ENCODE measurements around the gene SNAPIN.
A peak's percentile ranks its signal among the peaks of the same experiment; 100 is the strongest.

The SNAPIN gene

DNA sequence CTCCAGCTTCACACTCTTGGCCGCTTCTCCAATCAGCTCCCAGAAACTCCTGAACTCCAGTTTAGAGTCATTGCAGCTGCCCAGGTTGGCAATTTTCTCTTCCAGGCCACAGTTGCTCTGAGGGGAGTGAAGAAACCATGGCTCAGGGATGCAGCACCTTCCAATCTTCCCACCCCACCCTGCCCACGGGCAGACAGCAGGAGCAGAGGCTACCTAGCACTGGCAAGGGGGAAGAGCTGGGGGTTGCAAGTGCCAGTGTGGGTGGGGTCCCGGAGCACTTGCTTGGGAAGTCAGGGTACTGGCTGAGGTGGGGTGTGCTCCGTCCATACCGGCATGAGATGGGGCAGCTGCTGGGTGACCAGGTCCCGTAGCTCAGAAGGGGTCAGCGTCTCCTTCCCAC is 43.6 kb upstream of the SNAPIN start:
- H3K9me3 Mint-ChIP-seq: peaks cover 4% of the 10 kb centered on the region
- peaks cover 16% of the 10 kb centered on the region for H3K36me3 Mint-ChIP-seq (ENCODE audit: low read depth)
- no peak overlapping the region for H3K4me3 Mint-ChIP-seq
- H3K27ac Mint-ChIP-seq: no peak overlapping the region
- TF ChIP-seq, protein P1, sequence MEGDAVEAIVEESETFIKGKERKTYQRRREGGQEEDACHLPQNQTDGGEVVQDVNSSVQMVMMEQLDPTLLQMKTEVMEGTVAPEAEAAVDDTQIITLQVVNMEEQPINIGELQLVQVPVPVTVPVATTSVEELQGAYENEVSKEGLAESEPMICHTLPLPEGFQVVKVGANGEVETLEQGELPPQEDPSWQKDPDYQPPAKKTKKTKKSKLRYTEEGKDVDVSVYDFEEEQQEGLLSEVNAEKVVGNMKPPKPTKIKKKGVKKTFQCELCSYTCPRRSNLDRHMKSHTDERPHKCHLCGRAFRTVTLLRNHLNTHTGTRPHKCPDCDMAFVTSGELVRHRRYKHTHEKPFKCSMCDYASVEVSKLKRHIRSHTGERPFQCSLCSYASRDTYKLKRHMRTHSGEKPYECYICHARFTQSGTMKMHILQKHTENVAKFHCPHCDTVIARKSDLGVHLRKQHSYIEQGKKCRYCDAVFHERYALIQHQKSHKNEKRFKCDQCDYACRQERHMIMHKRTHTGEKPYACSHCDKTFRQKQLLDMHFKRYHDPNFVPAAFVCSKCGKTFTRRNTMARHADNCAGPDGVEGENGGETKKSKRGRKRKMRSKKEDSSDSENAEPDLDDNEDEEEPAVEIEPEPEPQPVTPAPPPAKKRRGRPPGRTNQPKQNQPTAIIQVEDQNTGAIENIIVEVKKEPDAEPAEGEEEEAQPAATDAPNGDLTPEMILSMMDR (IDR thresholded peaks at IDR 0.05): no peak
- DNase-seq: no peak
- H3K4me1 Mint-ChIP-seq: peaks cover 41% of the 10 kb centered on the region
- peaks cover 7% of the 10 kb centered on the region for H3K27me3 Mint-ChIP-seq (ENCODE audit: low read depth, poor library complexity)

DNA sequence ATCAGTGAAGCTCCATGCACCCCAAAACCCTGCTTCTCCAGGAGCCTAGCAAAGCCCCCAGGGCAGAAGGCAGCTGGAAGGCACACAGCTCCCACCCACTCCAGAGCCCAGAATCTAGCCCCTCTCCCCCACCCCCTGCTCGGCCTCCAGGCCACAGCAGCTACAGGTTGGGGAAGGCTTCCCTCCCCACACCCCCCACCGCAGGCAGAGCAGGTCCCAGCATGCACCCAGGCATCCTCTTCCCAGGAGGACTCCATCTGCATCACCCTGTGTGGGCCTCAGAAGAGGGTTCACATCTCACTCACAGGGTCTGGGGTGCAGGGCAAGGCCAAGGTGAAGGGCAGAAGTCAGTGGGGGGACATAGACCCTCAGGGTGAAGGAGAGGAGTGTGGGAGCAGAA is 43.1 kb upstream of the SNAPIN start:
- H3K9me3 Mint-ChIP-seq: peaks cover 4% of the 10 kb centered on the region
- peaks cover 21% of the 10 kb centered on the region for H3K36me3 Mint-ChIP-seq (ENCODE audit: low read depth)
- H3K4me3 Mint-ChIP-seq: no peak overlapping the region
- H3K4me1 Mint-ChIP-seq: peaks cover 36% of the 10 kb centered on the region
- H3K27ac Mint-ChIP-seq: no peak overlapping the region
- TF ChIP-seq, protein P1 (IDR thresholded peaks at IDR 0.05): no peak
- DNase-seq: no peak
- H3K27me3 Mint-ChIP-seq (ENCODE audit: low read depth, poor library complexity): peaks cover 7% of the 10 kb centered on the region

DNA sequence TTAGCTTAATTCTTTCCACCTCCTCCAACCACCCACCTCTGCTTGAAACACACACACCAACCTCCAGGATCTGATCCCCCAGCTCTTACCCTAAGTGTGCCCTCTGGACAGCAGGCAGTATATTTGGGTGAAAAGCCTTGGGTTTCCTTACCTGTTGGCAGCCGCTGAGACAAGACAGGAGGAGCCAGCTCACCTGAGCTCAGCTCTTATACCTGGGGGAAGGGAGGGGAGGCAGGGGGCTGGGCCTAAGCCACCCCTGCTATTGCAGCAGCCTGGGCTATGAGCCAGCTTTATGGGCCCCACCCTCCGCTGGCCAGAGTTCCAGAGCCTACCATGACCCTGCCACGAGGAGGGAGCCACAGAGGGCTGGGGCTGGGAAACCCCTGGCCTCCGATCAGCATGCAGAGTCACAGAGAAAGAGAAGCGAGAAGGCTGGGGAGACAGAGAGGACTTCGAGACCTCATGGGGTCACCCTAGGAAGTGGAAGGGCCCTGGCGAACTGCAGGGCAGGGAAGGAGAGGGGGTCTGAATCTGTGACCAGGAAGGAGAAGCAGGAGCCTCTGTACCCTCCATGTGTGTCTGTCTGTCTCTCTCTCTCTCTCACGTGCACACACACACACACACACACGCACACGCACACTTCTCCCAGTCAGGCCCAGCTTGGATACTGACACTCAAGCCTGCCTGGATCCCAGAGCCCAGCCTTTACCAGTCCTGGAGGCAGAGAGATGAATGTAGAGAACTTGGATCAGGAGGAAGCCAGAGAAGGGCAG is 42.2 kb upstream of the SNAPIN start, which contains the start of gene S100A14:
Gene S100A14 (minus strand): TSS at position 182 of the 773 bp plus-strand sequence. CDS start 467 bp downstream, outside the sequence.
- H3K27ac Mint-ChIP-seq: peak within 1 kb of the TSS; percentile 90
- peaks cover 4% of the 10 kb centered on the region for H3K9me3 Mint-ChIP-seq
- peaks cover 33% of the 10 kb centered on the region for H3K4me1 Mint-ChIP-seq
- peaks cover 7% of the 10 kb centered on the region for H3K27me3 Mint-ChIP-seq (ENCODE audit: low read depth, poor library complexity)
- no peak within 1 kb of the TSS for H3K4me3 Mint-ChIP-seq
- DNase-seq: no peak
- H3K36me3 Mint-ChIP-seq (ENCODE audit: low read depth): peaks cover 25% of the 10 kb centered on the region
- TF ChIP-seq, protein P1 (IDR thresholded peaks at IDR 0.05): no peak

DNA sequence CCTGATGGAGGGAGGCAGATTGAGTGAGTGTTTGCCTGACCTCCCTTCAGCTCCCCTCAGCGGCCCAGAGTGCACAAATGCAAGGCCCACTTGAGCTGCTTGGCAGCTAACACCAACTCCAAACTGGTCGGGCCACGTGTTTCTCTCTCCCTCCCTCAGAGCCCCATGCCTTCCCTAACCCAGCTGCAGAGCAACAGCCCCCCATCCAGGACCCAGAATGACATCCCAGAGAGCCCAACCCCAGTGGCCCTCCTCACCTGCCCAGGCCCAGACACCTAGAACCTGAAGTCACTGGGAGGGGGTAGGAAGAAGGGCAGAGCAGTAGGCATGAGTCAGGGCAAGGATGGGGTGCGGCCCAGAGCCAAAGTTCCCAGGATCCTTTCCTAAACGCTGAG is 41.6 kb upstream of the SNAPIN start:
- H3K27ac Mint-ChIP-seq: no peak overlapping the region
- TF ChIP-seq, protein P1 (IDR thresholded peaks at IDR 0.05): no peak
- H3K4me1 Mint-ChIP-seq: peaks cover 27% of the 10 kb centered on the region
- H3K4me3 Mint-ChIP-seq: no peak overlapping the region
- H3K36me3 Mint-ChIP-seq (ENCODE audit: low read depth): peaks cover 31% of the 10 kb centered on the region
- peaks cover 4% of the 10 kb centered on the region for H3K9me3 Mint-ChIP-seq
- DNase-seq: no peak
- H3K27me3 Mint-ChIP-seq (ENCODE audit: low read depth, poor library complexity): peaks cover 7% of the 10 kb centered on the region

DNA sequence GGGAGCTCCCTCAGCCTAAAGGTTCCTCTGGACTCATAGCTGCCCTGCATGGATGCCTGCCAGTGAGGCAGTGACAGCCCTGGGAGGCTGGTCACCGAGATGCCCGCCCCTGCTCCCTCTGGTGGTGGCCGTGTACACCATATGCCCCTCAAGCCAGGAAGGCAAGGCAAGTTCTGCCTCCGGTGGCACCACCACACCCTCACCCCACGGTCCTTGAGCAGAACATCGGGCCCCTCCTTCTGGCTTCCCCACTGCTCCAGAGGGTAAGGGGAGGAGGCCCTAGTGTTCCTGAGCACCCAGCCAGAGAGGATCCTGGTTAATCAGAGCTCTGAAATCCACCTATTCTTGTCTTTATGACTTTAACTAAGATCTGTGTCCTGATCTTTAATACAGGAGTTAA is 40.8 kb upstream of the SNAPIN start:
- H3K4me3 Mint-ChIP-seq: no peak overlapping the region
- peaks cover 7% of the 10 kb centered on the region for H3K27me3 Mint-ChIP-seq (ENCODE audit: low read depth, poor library complexity)
- DNase-seq: peak; percentile 58
- peaks cover 21% of the 10 kb centered on the region for H3K4me1 Mint-ChIP-seq
- peaks cover 4% of the 10 kb centered on the region for H3K9me3 Mint-ChIP-seq
- H3K36me3 Mint-ChIP-seq (ENCODE audit: low read depth): peaks cover 39% of the 10 kb centered on the region
- no peak overlapping the region for H3K27ac Mint-ChIP-seq
- TF ChIP-seq, protein P1 (IDR thresholded peaks at IDR 0.05): peak; percentile 37

DNA sequence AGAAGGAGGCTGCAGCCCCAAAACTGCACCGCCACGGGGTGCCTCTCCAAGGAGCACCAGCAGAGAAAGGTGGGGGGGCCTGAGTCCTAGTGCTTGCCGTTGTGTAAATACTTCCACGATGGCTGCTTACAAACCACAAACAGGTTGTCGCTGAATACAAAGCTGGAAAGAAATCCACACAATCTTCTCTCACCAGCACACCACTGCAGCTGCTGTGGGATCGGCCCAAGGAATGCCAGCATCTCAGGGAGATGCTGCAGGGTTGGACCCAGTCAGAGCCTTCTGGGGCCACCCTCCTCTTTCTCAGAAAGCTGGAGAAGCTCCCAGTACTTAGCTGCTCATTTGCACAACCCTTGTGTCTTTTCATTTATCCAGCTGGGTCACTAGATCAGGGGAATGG is 39.3 kb upstream of the SNAPIN start:
- Mint-ChIP-seq H3K4me1 (peaks cover 29% of the 10 kb centered on the region), H3K27me3 (ENCODE audit: low read depth, poor library complexity) (peaks cover 7% of the 10 kb centered on the region), H3K9me3 (peaks cover 4% of the 10 kb centered on the region), H3K27ac (no peak overlapping the region), H3K36me3 (ENCODE audit: low read depth) (peaks cover 54% of the 10 kb centered on the region), H3K4me3 (no peak overlapping the region)
- DNase-seq: no peak
- TF ChIP-seq, protein P1 (IDR thresholded peaks at IDR 0.05): no peak
